ENCODE data around the gene PITPNM1.

GRCh38 chr11:67451658-67451976 is 53.5 kb downstream of the PITPNM1 start:
- TF ChIP-seq, protein P1, sequence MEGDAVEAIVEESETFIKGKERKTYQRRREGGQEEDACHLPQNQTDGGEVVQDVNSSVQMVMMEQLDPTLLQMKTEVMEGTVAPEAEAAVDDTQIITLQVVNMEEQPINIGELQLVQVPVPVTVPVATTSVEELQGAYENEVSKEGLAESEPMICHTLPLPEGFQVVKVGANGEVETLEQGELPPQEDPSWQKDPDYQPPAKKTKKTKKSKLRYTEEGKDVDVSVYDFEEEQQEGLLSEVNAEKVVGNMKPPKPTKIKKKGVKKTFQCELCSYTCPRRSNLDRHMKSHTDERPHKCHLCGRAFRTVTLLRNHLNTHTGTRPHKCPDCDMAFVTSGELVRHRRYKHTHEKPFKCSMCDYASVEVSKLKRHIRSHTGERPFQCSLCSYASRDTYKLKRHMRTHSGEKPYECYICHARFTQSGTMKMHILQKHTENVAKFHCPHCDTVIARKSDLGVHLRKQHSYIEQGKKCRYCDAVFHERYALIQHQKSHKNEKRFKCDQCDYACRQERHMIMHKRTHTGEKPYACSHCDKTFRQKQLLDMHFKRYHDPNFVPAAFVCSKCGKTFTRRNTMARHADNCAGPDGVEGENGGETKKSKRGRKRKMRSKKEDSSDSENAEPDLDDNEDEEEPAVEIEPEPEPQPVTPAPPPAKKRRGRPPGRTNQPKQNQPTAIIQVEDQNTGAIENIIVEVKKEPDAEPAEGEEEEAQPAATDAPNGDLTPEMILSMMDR (conservative IDR thresholded peaks at IDR 0.05; ENCODE audit: low read length) = no peak
- TF ChIP-seq EZH2phosphoT487 (IDR thresholded peaks at IDR 0.05; ENCODE audit: borderline replicate concordance) = no peak

All from Loucy (cell line).